ENCODE results near the gene COL1A1.

COL1A1 gene

DNA sequence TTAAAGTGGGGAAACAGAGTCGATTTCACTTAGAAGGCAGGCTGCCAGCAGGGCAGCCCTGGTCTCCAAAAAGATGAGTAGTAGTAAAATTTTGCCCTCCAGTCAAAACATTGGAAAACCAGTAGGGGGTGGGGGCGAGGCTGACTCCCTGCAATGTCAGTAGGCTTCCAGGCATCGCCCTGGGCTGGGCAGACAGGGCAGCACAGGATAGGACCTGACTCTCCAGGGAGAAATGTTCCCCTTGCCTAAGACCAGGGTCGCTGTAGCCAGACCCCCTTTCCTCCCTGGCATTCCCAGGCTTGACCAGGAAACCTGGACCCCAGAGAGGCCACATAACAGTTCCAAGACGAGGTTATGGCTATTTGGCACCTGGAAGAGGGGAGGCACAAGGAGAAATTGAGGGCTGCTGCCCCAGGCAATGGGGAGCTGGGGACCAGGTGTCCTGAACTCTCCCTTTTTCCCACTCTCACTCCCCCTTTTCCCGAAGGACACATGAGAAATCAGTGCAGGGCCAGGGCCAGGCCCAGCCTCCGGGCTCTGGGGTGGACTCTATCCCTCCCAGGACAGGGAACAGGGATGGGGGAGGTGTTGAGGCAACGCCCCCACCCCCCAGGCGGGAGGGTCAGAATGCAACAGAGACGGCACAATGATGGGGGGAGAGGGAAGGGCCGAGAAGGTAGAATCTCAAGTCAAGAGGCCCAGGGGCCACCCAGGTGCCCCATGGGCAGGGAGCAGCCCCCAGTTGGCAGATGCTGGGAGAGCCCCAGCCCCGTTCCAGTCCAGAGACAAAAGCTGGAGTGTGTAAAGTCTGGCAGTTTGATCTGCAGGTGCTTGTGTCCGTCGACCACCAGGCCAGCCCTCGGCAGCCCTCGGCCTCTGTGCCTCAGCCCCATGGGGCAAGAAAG lies 67.0 kb downstream of the COL1A1 start:
- TF ChIP-seq, protein P1, sequence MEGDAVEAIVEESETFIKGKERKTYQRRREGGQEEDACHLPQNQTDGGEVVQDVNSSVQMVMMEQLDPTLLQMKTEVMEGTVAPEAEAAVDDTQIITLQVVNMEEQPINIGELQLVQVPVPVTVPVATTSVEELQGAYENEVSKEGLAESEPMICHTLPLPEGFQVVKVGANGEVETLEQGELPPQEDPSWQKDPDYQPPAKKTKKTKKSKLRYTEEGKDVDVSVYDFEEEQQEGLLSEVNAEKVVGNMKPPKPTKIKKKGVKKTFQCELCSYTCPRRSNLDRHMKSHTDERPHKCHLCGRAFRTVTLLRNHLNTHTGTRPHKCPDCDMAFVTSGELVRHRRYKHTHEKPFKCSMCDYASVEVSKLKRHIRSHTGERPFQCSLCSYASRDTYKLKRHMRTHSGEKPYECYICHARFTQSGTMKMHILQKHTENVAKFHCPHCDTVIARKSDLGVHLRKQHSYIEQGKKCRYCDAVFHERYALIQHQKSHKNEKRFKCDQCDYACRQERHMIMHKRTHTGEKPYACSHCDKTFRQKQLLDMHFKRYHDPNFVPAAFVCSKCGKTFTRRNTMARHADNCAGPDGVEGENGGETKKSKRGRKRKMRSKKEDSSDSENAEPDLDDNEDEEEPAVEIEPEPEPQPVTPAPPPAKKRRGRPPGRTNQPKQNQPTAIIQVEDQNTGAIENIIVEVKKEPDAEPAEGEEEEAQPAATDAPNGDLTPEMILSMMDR (IDR thresholded peaks at IDR 0.05; ENCODE audit: insufficient read depth, low read depth, low read length, missing control alignments) = no peak
- no peak overlapping the region for H3K4me3 ChIP-seq (ENCODE audit: low read depth, low read length)
- no peak for DNase-seq (ENCODE audit: low read depth)

DNA sequence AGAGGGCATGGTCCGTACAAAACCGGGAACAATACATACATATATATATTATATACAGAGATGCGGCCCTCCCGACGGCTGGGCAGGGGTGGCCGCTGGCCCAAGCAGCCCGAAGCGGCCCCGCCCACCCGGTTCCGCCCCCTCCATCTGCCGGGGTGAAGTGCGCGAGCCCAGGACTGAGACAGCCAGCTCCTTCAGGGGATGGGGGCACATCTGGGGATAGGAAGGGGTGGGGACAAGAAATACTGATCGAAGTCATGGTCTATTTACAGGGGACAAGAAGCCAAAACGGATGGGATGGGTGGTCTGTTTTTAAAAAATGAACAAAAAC lies 67.7 kb downstream of the COL1A1 start:
- TF ChIP-seq, protein P1 (IDR thresholded peaks at IDR 0.05; ENCODE audit: insufficient read depth, low read depth, low read length, missing control alignments) = no peak
- no peak overlapping the region for H3K4me3 ChIP-seq (ENCODE audit: low read depth, low read length)
- no peak for DNase-seq (ENCODE audit: low read depth)

Data from GM12865 (cell line).